Spinal cord (tissue), 10 donors: Measurements from ENCODE around the gene MMP15. TPM values are rescaled to one million over a fixed set of nuclear protein-coding genes. Genes with fewer than 3 reads are reported as not detected.

Source experiments
- DNase-seq, 6 donors: peaks; one replicate each; pipeline versions ENCODE4 v3.0.0 to v3.0.0-alpha.2; 2013 to 2015; ENCODE audit warnings: low spot score in 6 of 6, low read depth in 4 of 6
- H3K27ac ChIP-seq: one replicate; pipeline ENCODE4 v1.5.1; 2013; ENCODE audit warnings: low read depth, low read length, control low read depth
- H3K27me3 ChIP-seq: one replicate; pipeline ENCODE4 v1.6.1; 2013; ENCODE audit warnings: low read length; ENCODE audit not compliant: control insufficient read depth, insufficient read depth
- H3K36me3 ChIP-seq: one replicate; pipeline ENCODE4 v1.6.1; 2013; ENCODE audit warnings: low read length; ENCODE audit not compliant: control insufficient read depth, insufficient read depth
- H3K4me1 ChIP-seq: one replicate; pipeline ENCODE4 v1.6.1; 2013; ENCODE audit warnings: low read length; ENCODE audit not compliant: control insufficient read depth, insufficient read depth
- H3K4me3 ChIP-seq: one replicate; pipeline ENCODE4 v1.5.1; 2013; ENCODE audit warnings: low read depth, low read length, control low read depth
- H3K9me3 ChIP-seq: one replicate; pipeline ENCODE4 v1.6.1; 2013; ENCODE audit warnings: low read length; ENCODE audit not compliant: control insufficient read depth, insufficient read depth
- WGBS: methylation state at CpG from one replicate; pipeline ENCODE4 v1.1.5; 2013; ENCODE audit warnings: missing lambda C conversion rate; ENCODE audit not compliant: insufficient coverage; 5-methylcytosine and 5-hydroxymethylcytosine counted together
- polyA plus RNA-seq, 2 donors: library from polyadenylated mRNA; unstranded; fragments of 120-200 nt; gene quantifications; one replicate each; pipeline ENCODE4 v1.2.1, GENCODE V29; 2013; ENCODE audit not compliant: insufficient read length in 2 of 2
- total RNA-seq, 2 donors: library from RNA; depleted of rRNA in 1 of 2; stranded (reverse); fragments of 120-200 nt in 1 of 2; fragments of >200 nt in 1 of 2; gene quantifications; one replicate each; pipeline versions ENCODE4 v1.2.3 to v1.2.4, GENCODE V29; 2013 to 2014
- donor health status: healthy.

The MMP15 gene
- total and polyA plus RNA-seq, 4 donors: 23.2 to 51.3 (median 37.5) TPM

DNA sequence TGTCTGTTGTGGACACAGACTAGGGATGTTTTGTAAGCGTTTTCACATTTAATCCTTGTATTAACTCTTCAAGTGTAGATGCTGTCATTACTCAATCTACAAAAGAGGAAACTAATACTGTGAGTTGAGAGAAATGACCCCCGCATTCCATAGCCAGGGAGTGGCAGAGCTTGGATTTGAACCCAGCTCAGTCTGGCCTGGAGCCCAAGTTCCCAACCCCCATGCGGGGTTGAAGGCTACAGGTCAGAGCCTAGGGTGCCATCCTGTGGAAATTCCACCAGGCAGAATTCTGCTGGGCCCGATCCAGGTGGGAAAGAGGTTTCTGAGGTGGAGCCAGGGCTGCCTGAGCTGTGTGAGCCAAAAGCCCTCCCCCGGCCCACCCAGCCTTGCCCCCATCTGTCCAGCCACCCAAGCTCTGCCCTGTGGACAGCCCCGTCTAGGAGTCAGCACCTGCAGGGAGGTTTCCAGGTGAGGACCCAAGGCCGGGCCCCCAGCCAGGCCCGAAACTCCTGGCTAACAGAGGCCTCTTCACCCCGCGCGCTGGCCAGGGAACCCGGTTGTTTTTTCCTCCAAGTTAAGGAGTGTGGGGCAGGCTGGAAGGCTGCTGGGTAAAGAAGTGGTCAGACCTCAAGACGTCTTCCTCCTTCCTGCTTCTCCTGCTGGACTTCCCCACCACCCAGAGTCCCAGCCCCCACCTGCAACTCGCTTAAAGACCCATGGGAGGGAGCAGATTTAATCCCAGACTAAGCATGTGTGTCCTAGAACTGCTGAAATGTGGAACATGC is 5.7 kb downstream of the MMP15 start:
- 88% methylated on average over 8 of the region's 14 CpGs for WGBS
- Histone ChIP-seq H3K27ac (peak overlapping the region; percentile 25), H3K27me3 (no peaks in the 10 kb centered on the region), H3K4me3 (no peak overlapping the region), H3K36me3 (peaks cover 15% of the 10 kb centered on the region), H3K4me1 (peaks cover 96% of the 10 kb centered on the region), H3K9me3 (no peaks in the 10 kb centered on the region)
- DNase-seq: no peak

DNA sequence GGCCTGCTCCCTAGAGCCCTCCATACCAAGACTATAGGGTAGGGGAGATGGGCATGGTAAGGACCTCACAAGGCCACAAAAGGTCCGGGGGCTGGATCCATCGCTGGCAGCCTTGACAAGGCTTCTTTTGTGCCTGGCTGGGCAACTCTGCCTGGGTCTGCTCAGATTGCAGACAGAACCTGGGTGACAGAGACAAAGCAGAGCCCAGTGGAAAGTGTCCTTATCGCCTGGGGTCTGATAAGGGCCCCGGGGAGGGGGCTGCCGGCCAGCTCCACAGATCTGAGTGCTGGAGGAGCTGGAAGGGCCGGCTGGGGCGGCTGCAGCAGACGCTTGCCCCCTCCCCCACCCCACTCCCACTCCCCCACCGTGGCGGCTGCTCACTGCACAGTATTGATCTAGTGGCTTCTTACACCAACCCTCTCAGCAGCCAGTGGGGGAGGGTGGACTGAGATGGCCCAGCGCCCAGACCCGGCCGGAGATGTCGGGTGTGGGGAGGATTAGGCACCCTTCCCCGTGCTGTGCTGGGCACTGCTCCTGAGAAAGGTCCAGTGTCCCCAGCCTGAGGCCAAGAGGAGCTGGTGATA is 7.2 kb downstream of the MMP15 start:
- peaks cover 19% of the 10 kb centered on the region for H3K36me3 ChIP-seq
- H3K4me3 ChIP-seq: no peak overlapping the region
- H3K27me3 ChIP-seq: no peaks in the 10 kb centered on the region
- no peaks in the 10 kb centered on the region for H3K9me3 ChIP-seq
- H3K4me1 ChIP-seq: peaks cover 82% of the 10 kb centered on the region
- DNase-seq: peak in 3 of 6 donors; percentile 32 to 76 (median 71)
- WGBS: 28% methylated on average over 8 of the region's 15 CpGs
- peak overlapping the region; percentile 88 for H3K27ac ChIP-seq

GRCh38 chr16:58034128-58034685 is 8.7 kb downstream of the MMP15 start:
- Histone ChIP-seq H3K9me3 (no peaks in the 10 kb centered on the region), H3K36me3 (peaks cover 22% of the 10 kb centered on the region), H3K4me3 (no peak overlapping the region), H3K27ac (no peak overlapping the region), H3K27me3 (no peaks in the 10 kb centered on the region), H3K4me1 (peaks cover 68% of the 10 kb centered on the region)
- no peak for DNase-seq
- 94% methylated on average over 10 of the region's 14 CpGs for WGBS

GRCh38 chr16:58034774-58035173 is 9.2 kb downstream of the MMP15 start:
- Histone ChIP-seq H3K4me1 (peaks cover 62% of the 10 kb centered on the region), H3K9me3 (no peaks in the 10 kb centered on the region), H3K36me3 (peaks cover 27% of the 10 kb centered on the region), H3K27ac (no peak overlapping the region), H3K27me3 (no peaks in the 10 kb centered on the region), H3K4me3 (no peak overlapping the region)
- 77% methylated on average over 6 of the region's 11 CpGs for WGBS
- DNase-seq: no peak

DNA sequence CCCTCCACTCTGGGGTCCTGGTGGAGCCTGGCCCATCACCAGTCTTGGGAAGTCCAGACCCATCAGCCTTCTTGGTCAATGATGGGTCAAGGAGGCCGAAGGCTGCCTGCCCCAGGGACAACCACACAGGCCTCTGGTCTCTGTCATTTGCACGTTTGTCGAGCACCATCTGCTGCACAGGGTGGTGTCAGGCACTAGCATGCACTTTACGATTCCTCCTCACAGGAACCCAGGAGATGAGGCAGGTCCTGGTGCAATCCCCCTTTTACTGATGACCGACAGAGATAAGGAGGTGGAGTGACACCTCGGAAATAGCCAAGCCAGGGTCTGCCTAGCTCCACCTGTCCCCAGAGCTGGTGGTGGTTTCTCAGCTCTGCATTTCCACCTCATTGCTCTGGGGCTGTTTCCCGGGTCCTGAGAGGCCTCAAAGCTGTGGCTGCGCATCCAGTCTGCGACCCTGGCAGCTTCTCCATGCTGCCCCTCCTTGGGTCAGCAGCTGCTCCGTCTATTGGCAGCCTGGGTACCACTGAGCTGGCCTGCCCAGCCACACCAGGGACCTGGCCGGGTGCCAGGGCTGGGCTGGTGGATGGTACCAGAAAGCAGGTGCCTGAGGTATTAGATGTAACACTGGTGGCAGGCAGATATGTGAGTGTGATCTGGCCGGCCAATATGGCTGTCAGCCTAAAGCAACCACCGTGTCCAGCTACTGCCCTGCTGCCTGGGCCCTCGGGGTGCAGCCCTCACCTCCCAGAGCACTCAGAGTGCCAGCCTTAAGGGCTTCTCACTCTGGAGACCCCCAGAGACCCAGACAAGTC is 10.0 kb downstream of the MMP15 start:
- Histone ChIP-seq H3K9me3 (no peaks in the 10 kb centered on the region), H3K4me3 (no peak overlapping the region), H3K4me1 (peaks cover 55% of the 10 kb centered on the region), H3K36me3 (peaks cover 31% of the 10 kb centered on the region), H3K27me3 (no peaks in the 10 kb centered on the region), H3K27ac (no peak overlapping the region)
- peak in 1 of 6 donors; percentile 8 for DNase-seq
- 74% methylated on average over 12 of the region's 14 CpGs for WGBS

DNA sequence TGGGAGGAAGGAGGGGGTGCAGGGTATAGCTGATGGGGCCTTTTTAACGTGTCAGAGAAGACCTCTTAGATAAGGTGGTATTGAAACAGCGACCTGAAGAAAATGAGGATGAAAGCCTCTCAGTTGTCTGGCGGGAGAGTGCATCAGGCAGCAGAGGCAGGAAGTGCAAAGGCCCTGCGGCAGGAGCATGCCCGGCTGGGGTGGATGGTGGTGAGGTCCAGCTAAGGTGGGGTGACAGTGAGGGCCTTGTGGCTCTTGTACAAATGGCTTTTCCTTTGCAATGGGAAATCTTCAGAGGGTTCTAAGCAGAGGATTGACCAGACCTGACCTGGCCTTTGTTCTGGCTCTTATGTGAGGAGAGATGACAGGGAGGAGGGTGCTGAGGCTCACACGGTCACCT is 11.4 kb downstream of the MMP15 start:
- peaks cover 43% of the 10 kb centered on the region for H3K4me1 ChIP-seq
- whole genome bisulfite sequencing: 96% methylated on average over 6 of the region's 6 CpGs
- no peaks in the 10 kb centered on the region for H3K9me3 ChIP-seq
- H3K4me3 ChIP-seq: no peak overlapping the region
- peaks cover 43% of the 10 kb centered on the region for H3K36me3 ChIP-seq
- no peak overlapping the region for H3K27ac ChIP-seq
- H3K27me3 ChIP-seq: no peaks in the 10 kb centered on the region
- no peak for DNase-seq

- H3K4me3 ChIP-seq: no peak overlapping the region
- peaks cover 38% of the 10 kb centered on the region for H3K4me1 ChIP-seq
- peaks cover 49% of the 10 kb centered on the region for H3K36me3 ChIP-seq
- WGBS: 91% methylated on average over 8 of the region's 16 CpGs
- H3K27ac ChIP-seq: no peak overlapping the region
- no peaks in the 10 kb centered on the region for H3K27me3 ChIP-seq
- DNase-seq: no peak
- no peaks in the 10 kb centered on the region for H3K9me3 ChIP-seq
Observed at GRCh38 chr16:58037365-58038057, 12.0 kb downstream of the MMP15 start.

DNA sequence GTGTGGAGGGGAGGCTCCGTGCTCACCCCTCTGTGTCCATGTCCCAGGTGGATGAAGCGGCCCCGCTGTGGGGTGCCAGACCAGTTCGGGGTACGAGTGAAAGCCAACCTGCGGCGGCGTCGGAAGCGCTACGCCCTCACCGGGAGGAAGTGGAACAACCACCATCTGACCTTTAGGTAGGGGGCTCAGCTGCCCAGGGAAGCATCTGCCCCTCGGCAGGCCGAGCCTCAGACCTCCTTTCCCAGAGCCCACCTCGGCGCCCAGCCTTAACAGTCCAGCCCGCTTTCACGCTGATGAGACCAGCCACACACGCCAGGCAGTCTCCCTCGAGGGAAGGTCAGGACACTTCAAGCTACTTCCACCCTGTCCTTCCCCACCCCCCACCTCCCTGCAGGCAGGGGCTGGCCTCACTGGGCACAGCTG is 12.7 kb downstream of the MMP15 start:
- Histone ChIP-seq H3K27me3 (no peaks in the 10 kb centered on the region), H3K4me1 (peaks cover 30% of the 10 kb centered on the region), H3K9me3 (no peaks in the 10 kb centered on the region), H3K4me3 (no peak overlapping the region), H3K27ac (no peak overlapping the region), H3K36me3 (peaks cover 56% of the 10 kb centered on the region)
- DNase-seq: no peak
- 91% methylated on average over 20 of the region's 20 CpGs for WGBS
